HL-60 (cell line): Measurements from ENCODE around the gene LRRTM4.

Experiments
- CTCF ChIP-seq: IDR thresholded peaks from one replicate; pipeline ENCODE4 v1.5.1; 2011; ENCODE audit warnings: low read length, control low read depth, inconsistent platforms; ENCODE audit not compliant: insufficient read depth
- REST ChIP-seq: IDR thresholded peaks from 2 replicates; pipeline ENCODE4 v1.6.1; 2012; ENCODE audit warnings: low read depth; ENCODE audit not compliant: insufficient replicate concordance
- SPI1 ChIP-seq: IDR thresholded peaks from 2 replicates; pipeline ENCODE4 v1.6.1; 2012; ENCODE audit warnings: low read depth, mild to moderate bottlenecking, borderline replicate concordance

- TF ChIP-seq CTCF: no peak
- no peak for TF ChIP-seq REST
- TF ChIP-seq SPI1: no peak
Observed at GRCh38 chr2:77328134-77328931, 193.8 kb downstream of the LRRTM4 start.
